HG02763 (cell line): ENCODE measurements around the gene LRP1B.
"Not testable (repeated sequence)": the region's sequence is repeated elsewhere in the genome, so short reads cannot be mapped to it uniquely, and the experiment has no call there.

ENCODE experiments used
- ATAC-seq: cut with Tn5 transposase; IDR thresholded peaks from one replicate; pipeline ENCODE4 v1.9.1; 2021; ENCODE audit warnings: mild to moderate bottlenecking, moderate library complexity; ENCODE audit not compliant: unreplicated experiment

The LRP1B gene

GRCh38 chr2:140337061-140337460, 1793.8 kb downstream of the LRP1B start:
- ATAC-seq = no peak

DNA sequence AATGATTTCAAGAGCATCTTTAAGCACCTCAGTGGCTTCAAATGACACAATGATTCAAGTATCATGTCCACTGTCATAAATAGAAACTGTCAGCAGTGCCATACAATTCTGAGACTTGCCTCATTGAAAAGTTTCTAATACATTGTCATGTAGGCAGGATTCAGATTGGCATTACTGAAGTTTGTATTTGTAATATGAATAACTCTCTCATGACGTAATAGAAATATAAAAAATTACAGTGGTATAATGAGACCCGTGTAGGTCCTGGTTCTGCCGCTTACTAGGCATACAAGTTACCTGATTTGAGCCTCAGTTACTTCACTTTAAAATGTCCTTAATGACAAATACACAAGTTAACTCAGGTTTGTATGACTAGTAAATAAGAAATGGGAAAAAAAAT, 1814.5 kb downstream of the LRP1B start:
- no peak for ATAC-seq

GRCh38 chr2:140311905-140312304, 1818.9 kb downstream of the LRP1B start:
- ATAC-seq = no peak

DNA sequence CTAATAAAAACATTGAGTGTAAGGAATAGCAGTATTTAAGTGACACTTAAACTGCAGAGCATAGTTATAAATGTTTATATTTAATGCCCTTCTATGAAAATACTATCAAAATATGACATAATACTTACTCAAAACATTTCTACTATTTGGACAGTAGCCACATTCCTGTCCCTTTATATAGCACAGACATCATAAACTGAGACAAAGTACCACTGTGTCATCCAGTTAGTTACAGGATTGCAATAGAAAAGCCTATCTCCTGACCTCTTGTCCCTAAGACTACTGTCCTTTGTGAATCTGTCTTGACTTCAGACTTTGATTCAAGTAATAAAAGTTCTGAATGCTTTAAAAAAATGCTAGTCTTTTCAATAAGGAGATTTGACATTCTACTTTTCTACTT, 1822.1 kb downstream of the LRP1B start:
- no peak for ATAC-seq

DNA sequence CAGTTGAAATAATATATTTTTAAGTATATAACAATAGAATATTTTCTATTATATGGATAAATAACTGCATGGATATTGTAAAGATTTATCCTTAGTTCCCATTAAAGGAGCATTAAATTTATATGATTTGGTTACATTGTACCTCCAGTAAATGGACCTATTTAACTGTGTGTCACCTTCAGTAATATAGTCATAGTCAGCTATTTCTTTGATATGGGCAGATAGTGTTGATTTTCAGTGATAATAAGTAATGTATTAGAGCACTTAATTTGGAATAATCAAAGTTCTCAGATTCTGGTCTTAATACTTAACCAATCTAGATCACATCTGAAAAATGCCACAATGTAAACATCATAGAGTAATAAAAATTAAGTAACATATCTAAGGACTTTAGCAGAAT, 1823.3 kb downstream of the LRP1B start:
- ATAC-seq = no peak

- ATAC-seq = no peak
Measured at GRCh38 chr2:140295767-140296166, 1835.0 kb downstream of the LRP1B start.

DNA sequence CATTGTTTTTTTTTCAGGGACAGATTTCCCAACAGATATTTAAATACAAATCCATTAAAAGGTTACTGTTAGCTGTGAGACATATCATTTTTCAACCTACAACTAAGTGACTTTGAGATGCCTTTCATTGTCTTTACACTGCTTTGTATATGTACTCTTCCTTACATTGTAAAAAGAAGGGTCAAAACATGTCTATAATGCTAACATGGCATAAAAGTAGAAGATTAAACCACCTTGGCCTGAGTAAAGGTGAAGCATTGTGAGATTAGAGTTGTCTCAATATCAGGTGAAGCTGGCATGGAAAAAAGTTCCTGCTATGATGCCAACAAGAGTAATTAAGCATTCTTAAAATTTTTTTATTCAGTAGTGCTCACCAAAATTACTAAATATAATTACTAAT, 1842.1 kb downstream of the LRP1B start:
- no peak for ATAC-seq

DNA sequence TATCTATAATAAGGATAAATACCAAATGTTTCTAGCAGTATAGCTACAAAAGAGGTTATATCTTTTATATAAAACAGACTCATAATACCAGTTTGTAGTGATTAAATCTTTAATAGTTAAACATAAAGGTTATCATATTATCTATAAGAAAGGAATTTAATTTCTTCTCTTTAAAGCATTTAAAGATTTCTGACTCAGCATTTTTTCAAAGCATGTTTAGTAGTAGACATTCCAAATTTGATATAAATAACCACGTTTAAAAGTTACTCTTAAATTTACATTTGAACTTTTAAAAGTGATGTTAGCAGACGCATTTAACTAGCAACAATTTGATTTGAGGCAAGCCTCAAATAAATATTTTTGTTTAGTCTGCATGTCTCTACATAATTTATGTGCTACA, 1842.6 kb downstream of the LRP1B start:
- no peak for ATAC-seq

DNA sequence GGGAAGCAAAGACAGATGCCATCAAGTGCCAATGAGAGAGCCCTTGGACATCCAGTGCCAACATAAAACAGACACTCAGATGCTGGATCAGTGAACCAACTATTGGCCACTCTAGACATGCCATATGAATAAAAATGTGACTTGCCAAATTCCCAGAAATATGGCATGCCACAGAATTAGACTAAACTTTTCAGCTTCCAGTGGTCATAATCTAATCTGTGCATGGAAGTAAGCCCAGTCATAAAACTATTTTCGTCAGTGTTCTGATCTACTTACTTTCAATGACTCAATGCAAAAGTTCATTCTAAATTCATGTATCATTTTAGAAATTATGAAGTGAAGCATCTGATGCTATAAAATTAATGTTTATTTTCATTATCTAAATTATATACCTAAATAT, 1844.4 kb downstream of the LRP1B start:
- ATAC-seq = no peak

- ATAC-seq = not testable (repeated sequence)
Measured at GRCh38 chr2:140277344-140277743, 1853.5 kb downstream of the LRP1B start.

DNA sequence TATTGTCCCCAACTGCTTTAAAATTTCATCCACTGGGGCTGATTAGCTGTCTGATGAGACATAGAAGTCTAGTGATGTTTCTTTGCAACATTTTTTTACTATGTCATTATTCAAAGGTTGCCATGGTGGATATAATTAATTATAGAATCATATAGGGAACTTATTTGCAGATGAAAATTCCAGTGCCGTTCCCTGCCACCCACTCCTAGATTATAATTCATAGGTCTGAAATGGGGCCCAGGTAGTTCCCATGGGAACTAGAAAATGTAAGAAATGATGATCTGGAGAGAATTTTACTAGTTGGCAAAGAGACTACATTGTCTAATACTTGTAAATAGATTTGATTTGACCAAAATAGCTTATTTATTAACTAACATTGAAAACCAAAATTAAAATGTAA, 1854.2 kb downstream of the LRP1B start:
- no peak for ATAC-seq

DNA sequence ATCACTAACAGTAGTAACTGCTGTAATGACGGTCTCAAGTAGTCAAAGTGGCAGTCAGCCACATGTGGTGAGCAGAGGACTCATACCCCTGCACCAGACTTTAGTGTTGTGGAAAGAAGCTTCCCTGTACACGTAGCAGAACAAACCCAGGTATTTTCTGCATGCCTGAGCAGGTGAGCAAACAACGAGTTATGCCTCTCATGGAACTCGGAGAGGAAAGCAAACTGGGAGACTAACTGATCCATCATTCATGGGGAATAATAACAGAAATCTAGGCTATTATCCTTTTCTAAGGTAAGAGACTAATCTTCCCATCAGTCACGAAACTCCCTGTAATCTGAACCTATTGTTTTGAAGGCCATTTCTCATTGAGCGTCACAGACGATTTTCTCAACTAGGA, 1855.4 kb downstream of the LRP1B start:
- ATAC-seq = no peak

DNA sequence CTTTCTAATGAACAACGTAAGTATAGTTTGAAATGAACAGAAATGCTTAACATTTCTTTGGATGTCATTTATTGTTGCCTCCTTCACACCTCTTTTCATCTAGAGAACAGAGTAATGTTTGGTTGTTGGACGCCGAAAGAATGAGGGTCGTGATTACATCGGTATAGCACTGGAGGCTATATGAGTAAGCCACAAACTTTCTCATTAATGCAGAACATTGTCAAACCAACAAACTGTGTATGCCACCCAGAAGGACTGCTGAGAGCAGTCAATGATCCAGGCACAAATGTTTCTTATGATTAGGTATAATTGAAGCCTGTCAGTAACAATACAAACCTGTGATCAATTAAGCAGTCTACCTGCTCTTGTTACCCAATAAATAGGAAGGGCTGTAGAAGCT, 1855.9 kb downstream of the LRP1B start:
- ATAC-seq = no peak

- no peak for ATAC-seq
Measured at GRCh38 chr2:140273958-140274357, 1856.9 kb downstream of the LRP1B start.

DNA sequence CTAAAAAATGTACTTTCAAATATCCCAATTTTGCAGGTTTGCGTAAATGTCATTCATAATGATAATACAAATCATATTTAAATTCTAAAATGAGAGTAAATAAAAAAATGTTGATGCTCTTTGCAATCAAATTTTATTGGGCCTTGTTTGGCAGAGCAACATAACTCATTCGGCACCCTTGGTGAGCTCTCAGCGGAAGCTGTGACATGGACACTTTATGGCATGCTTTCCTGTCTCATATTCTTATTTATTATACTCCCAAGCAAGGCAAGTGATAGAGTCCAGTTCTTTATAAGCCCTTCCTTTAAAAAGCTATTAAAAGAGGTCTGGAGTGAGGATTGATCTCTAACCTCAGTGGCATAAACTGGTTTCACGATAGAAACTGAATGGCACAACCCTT, 1857.4 kb downstream of the LRP1B start:
- ATAC-seq = no peak

- ATAC-seq = no peak
Measured at GRCh38 chr2:140270224-140270623, 1860.6 kb downstream of the LRP1B start.

DNA sequence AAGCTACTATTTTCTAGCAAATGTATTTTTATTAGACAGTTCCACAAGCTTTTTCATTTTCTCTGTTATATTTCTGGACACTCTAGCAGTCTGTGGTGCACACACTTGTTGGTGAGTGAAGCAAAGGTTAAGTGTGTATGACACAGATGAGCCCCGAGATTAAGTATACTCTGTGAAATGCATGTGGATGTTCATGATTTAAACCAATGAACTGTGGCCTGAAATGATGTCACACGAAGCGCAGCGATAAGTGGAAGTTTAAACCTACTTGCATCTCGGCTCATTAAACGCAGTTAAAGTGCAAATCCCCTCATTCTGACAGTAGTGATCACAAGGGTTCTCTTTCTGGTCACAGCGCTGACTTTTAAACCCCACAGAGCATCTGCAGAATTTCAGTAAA, 1861.8 kb downstream of the LRP1B start:
- no peak for ATAC-seq

GRCh38 chr2:140262908-140263307, 1867.9 kb downstream of the LRP1B start:
- no peak for ATAC-seq

DNA sequence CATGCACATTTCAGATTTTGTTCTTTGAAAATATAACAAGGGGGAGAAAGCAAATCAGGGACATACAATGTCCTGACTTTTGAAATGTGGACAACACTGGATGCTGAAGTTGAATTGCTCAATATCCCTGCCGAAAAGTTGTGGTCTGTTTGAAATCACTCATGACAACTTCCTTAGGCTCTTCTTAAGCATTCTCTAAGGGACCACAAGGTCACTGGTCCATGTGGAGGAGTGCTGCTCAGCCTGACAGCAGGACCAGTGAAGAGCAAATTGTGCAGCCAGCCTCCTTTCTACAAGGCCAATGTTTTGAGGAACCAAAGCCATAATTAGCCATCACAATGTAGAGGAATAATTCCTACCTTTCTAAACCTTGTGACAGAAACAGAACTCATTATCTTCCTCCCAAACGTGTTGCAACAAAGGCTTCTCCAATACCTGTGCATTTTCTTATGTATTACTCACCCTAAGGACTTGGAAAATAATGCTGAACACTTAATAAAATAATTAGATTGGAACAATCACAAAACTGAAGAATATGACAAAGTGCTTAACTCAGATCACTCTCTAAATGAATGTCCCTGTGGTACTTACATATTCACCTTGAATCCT, 1873.0 kb downstream of the LRP1B start:
- ATAC-seq = no peak

GRCh38 chr2:140256080-140256479, 1874.7 kb downstream of the LRP1B start:
- no peak for ATAC-seq

- ATAC-seq = no peak
Measured at GRCh38 chr2:140249821-140250220, 1881.0 kb downstream of the LRP1B start.

- no peak for ATAC-seq
Measured at GRCh38 chr2:140248623-140249022, 1882.2 kb downstream of the LRP1B start.

GRCh38 chr2:140247451-140248195, 1883.2 kb downstream of the LRP1B start:
- ATAC-seq = no peak
